OCI-LY7 (cell line): Measurements from ENCODE around the gene FNDC3B. TPM values are rescaled to one million over a fixed set of nuclear protein-coding genes. Genes with fewer than 3 reads are reported as not detected.

Experiments used
- BruUV-seq: library from RNA; stranded (reverse); fragments of 400-500 nt; replicated peaks from 2 replicates; lab custom pipeline; 2021; lab: Mats Ljungman, UMichigan
- CTCF ChIA-PET: fragments of 300-600 bp; sonication (Branson Sonifier 250); formaldehyde crosslinking; loops from one replicate; lab custom pipeline; 2022; ENCODE audit warnings: antibody characterized with exemption; ENCODE audit not compliant: unreplicated experiment; lab: Charles Lee
- POLR2A ChIA-PET: fragments of 300-600 bp; sonication (Branson Sonifier 250); formaldehyde crosslinking; loops from one replicate; lab custom pipeline; 2022; ENCODE audit warnings: antibody characterized with exemption; lab: Charles Lee
- DNase-seq: peaks from one replicate; pipeline ENCODE4 v3.0.0-alpha.2; 2015; ENCODE audit warnings: low spot score
- H2AFZ ChIP-seq: fragments of 200-600 bp; sonication (generic), shearing (Covaris generic); 2 replicates; pipeline ENCODE4 v1.6.1; 2014; ENCODE audit warnings: mild to moderate bottlenecking, antibody characterized with exemption, low read length, moderate library complexity
- H3K27ac ChIP-seq: fragments of 200-600 bp; sonication (generic); 2 replicates; pipeline ENCODE4 v1.5.1; 2014; ENCODE audit warnings: mixed run types, low read depth, mild to moderate bottlenecking, moderate library complexity, low read length, inconsistent platforms; ENCODE audit not compliant: poor library complexity, severe bottlenecking
- H3K36me3 ChIP-seq: fragments of 200-600 bp; sonication (generic); 2 replicates; pipeline ENCODE4 v1.6.1; 2014; ENCODE audit warnings: mild to moderate bottlenecking, antibody characterized with exemption, low read length, moderate library complexity, mixed read lengths; ENCODE audit not compliant: insufficient read depth
- H3K4me1 ChIP-seq: fragments of 200-600 bp; sonication (generic); 2 replicates; pipeline ENCODE4 v1.5.1; 2014; ENCODE audit warnings: mild to moderate bottlenecking, low read length; ENCODE audit not compliant: insufficient read depth, poor library complexity, severe bottlenecking
- H3K4me2 ChIP-seq: fragments of 200-600 bp; sonication (generic); 2 replicates; pipeline ENCODE4 v1.6.1; 2014; ENCODE audit warnings: mild to moderate bottlenecking, low read length
- H3K4me3 ChIP-seq: fragments of 200-600 bp; sonication (generic); 2 replicates; pipeline ENCODE4 v1.5.1; 2014; ENCODE audit warnings: mild to moderate bottlenecking, low read depth, low read length; ENCODE audit not compliant: poor library complexity, severe bottlenecking
- H3K79me2 ChIP-seq: fragments of 200-600 bp; sonication (generic); 2 replicates; pipeline ENCODE4 v1.6.1; 2016; ENCODE audit warnings: low read depth, mild to moderate bottlenecking, low read length, moderate library complexity, mixed read lengths; ENCODE audit not compliant: insufficient read depth
- H3K9me2 ChIP-seq: fragments of 200-600 bp; sonication (generic); 2 replicates; pipeline ENCODE4 v1.6.1; 2016; ENCODE audit warnings: mild to moderate bottlenecking, low read length, mixed read lengths; ENCODE audit not compliant: insufficient read depth
- H3K9me3 ChIP-seq: fragments of 200-600 bp; sonication (generic); 2 replicates; pipeline ENCODE4 v1.6.1; 2014; ENCODE audit warnings: mild to moderate bottlenecking, mixed run types, low read length, mixed read lengths
- H4K20me1 ChIP-seq: fragments of 200-600 bp; sonication (generic); 2 replicates; pipeline ENCODE4 v1.6.1; 2014; ENCODE audit warnings: mild to moderate bottlenecking, antibody characterized with exemption, low read length, moderate library complexity, mixed read lengths; ENCODE audit not compliant: insufficient read depth
- EZH2phosphoT487 ChIP-seq: fragments of 200-600 bp; sonication (generic); IDR thresholded peaks from 2 replicates; pipeline ENCODE4 v1.6.1; 2018; ENCODE audit warnings: low read depth, borderline replicate concordance, mild to moderate bottlenecking, mixed run types, antibody characterized with exemption, low read length, moderate library complexity, mixed read lengths
- intact Hi-C: fragments of 100-400 bp; cut with micrococcal nuclease; formaldehyde crosslinking; loops from one replicate; pipeline ENCODE4 v1.10.0; 2022; ENCODE audit not compliant: unreplicated experiment
- total RNA-seq, 2 experiments: library from RNA; depleted of rRNA in 1 of 2; stranded (reverse); fragments of >200 nt in 1 of 2; shearing (Covaris generic) in 1 of 2; gene quantifications; 2 replicates each; pipeline ENCODE4 v1.2.3, GENCODE V29; 2014 to 2022
- TF ChIP-seq, protein P1 (sequence below): fragments of 200-600 bp; sonication (generic); conservative IDR thresholded peaks from 2 replicates; pipeline ENCODE4 v1.5.1; 2014; ENCODE audit warnings: mild to moderate bottlenecking, antibody characterized with exemption, low read length, moderate library complexity, mixed read lengths

The FNDC3B gene
- total RNA-seq, 2 experiments from 2014 or later = 23.3 to 28.5 TPM

DNA sequence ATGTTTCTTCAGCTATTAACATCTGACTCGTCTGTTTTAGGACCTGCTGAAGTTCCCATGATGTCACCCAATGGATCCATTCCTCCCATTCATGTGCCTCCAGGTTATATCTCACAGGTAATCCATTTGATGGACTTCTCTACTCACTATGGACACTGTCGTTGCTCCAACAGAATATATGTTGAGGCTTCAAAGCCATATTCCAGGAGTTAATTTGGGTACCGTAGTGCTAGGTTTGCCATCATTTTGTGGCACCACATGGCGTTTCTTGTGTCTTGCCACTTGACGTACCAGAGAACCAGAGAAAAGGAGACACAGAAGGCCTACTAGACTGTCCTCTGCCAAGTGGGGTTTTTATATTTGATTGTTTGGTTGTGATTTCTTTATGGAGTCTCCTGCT, 187.5 kb downstream of the FNDC3B start:
- Histone ChIP-seq H3K27ac (no peak overlapping the region), H3K4me3 (no peak overlapping the region), H3K9me3 (no peaks in the 10 kb centered on the region), H3K36me3 (no peaks in the 10 kb centered on the region), H3K9me2 (no peaks in the 10 kb centered on the region), H3K79me2 (no peaks in the 10 kb centered on the region), H2AFZ (no peak overlapping the region), H3K4me1 (no peaks in the 10 kb centered on the region), H3K4me2 (no peak overlapping the region), H4K20me1 (no peaks in the 10 kb centered on the region)
- TF ChIP-seq, protein P1, sequence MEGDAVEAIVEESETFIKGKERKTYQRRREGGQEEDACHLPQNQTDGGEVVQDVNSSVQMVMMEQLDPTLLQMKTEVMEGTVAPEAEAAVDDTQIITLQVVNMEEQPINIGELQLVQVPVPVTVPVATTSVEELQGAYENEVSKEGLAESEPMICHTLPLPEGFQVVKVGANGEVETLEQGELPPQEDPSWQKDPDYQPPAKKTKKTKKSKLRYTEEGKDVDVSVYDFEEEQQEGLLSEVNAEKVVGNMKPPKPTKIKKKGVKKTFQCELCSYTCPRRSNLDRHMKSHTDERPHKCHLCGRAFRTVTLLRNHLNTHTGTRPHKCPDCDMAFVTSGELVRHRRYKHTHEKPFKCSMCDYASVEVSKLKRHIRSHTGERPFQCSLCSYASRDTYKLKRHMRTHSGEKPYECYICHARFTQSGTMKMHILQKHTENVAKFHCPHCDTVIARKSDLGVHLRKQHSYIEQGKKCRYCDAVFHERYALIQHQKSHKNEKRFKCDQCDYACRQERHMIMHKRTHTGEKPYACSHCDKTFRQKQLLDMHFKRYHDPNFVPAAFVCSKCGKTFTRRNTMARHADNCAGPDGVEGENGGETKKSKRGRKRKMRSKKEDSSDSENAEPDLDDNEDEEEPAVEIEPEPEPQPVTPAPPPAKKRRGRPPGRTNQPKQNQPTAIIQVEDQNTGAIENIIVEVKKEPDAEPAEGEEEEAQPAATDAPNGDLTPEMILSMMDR = no peak
- TF ChIP-seq EZH2phosphoT487 = no peak
- POLR2A ChIA-PET = interaction anchor here (0.7 to 1.8 kb wide), 5 partner anchors 10 to 133 kb away, joined by 3 to 6 read pairs (median 5); no protein-coding TSS in a partner anchor
- intact Hi-C loops = no loop called here
- no peak for DNase-seq
- no TSS peak for BruUV-seq
- CTCF ChIA-PET = no interaction called here

- no peaks in the 10 kb centered on the region for H3K79me2 ChIP-seq
These were observed 188.1 kb downstream of the FNDC3B start for GRCh38 chr3:172227340-172228035.

More at GRCh38 chr3:172227340-172228035, 188.1 kb downstream of the FNDC3B start:
- Histone ChIP-seq H3K4me3 (no peak overlapping the region), H4K20me1 (no peaks in the 10 kb centered on the region), H2AFZ (no peak overlapping the region), H3K4me2 (no peak overlapping the region), H3K9me3 (no peaks in the 10 kb centered on the region), H3K4me1 (no peaks in the 10 kb centered on the region), H3K27ac (no peak overlapping the region), H3K36me3 (no peaks in the 10 kb centered on the region), H3K9me2 (no peaks in the 10 kb centered on the region)
- intact Hi-C loops = no loop called here
- POLR2A ChIA-PET = interaction anchor here (0.7 to 1.8 kb wide), 3 partner anchors 10 to 41 kb away, joined by 3 to 6 read pairs (median 3); no protein-coding TSS in a partner anchor
- no peak for DNase-seq
- CTCF ChIA-PET = no interaction called here
- TF ChIP-seq, protein P1 = no peak
- TF ChIP-seq EZH2phosphoT487 = no peak
- BruUV-seq = no TSS peak
